OCI-LY1 (cell line): ENCODE results near the gene VEPH1.

Experiments
- H2AFZ ChIP-seq: fragments of 200-600 bp; sonication (generic), shearing (Covaris generic); 2 replicates; pipeline ENCODE4 v1.6.0; 2014; ENCODE audit warnings: antibody characterized with exemption, mild to moderate bottlenecking, low read length
- H3F3A ChIP-seq: fragments of 200-600 bp; sonication (generic), shearing (Covaris generic); 2 replicates; pipeline ENCODE4 v1.6.0; 2014; ENCODE audit warnings: mild to moderate bottlenecking, antibody characterized with exemption, low read length, moderate library complexity; ENCODE audit not compliant: insufficient read depth
- H3K27ac ChIP-seq: fragments of 200-600 bp; sonication (generic); 2 replicates; pipeline ENCODE4 v1.5.1; 2014; ENCODE audit warnings: low read length, mixed run types, mild to moderate bottlenecking, low read depth; ENCODE audit not compliant: poor library complexity, severe bottlenecking
- H3K27me3 ChIP-seq: fragments of 200-600 bp; sonication (generic); 2 replicates; pipeline ENCODE4 v1.6.0; 2014; ENCODE audit warnings: antibody characterized with exemption, mild to moderate bottlenecking, low read length, moderate library complexity; ENCODE audit not compliant: insufficient read depth
- H3K36me3 ChIP-seq: fragments of 200-600 bp; sonication (generic); 2 replicates; pipeline ENCODE4 v1.6.1; 2014; ENCODE audit warnings: mild to moderate bottlenecking, antibody characterized with exemption, low read length, moderate library complexity, mixed read lengths; ENCODE audit not compliant: insufficient read depth
- H3K4me1 ChIP-seq: fragments of 200-600 bp; sonication (generic); 2 replicates; pipeline ENCODE4 v1.5.1; 2014; ENCODE audit warnings: mild to moderate bottlenecking, low read length, moderate library complexity; ENCODE audit not compliant: insufficient read depth, severe bottlenecking
- H3K4me2 ChIP-seq: fragments of 200-600 bp; sonication (generic), shearing (Covaris generic); 2 replicates; pipeline ENCODE4 v1.6.1; 2014; ENCODE audit warnings: low read length
- H3K4me3 ChIP-seq: fragments of 200-600 bp; sonication (generic); 2 replicates; pipeline ENCODE4 v1.5.1; 2014; ENCODE audit warnings: low read length, low read depth, mild to moderate bottlenecking, mixed read lengths; ENCODE audit not compliant: poor library complexity, severe bottlenecking
- H3K79me2 ChIP-seq: fragments of 200-600 bp; shearing (Covaris generic); 2 replicates; pipeline ENCODE4 v1.6.1; 2016; ENCODE audit warnings: mixed run types, low read length, mixed read lengths; ENCODE audit not compliant: insufficient read depth
- H3K9ac ChIP-seq: fragments of 200-600 bp; sonication (generic), shearing (Covaris generic); 2 replicates; pipeline ENCODE4 v1.6.1; 2014; ENCODE audit warnings: mild to moderate bottlenecking, low read length, mixed read lengths
- H3K9me2 ChIP-seq: fragments of 200-600 bp; sonication (generic), shearing (Covaris generic); 2 replicates; pipeline ENCODE4 v1.6.1; 2014; ENCODE audit warnings: low read depth, mild to moderate bottlenecking, low read length, mixed read lengths
- H3K9me3 ChIP-seq: fragments of 200-600 bp; shearing (Covaris generic); 2 replicates; pipeline ENCODE4 v1.6.1; 2014; ENCODE audit warnings: low read length, mixed read lengths
- H4K20me1 ChIP-seq: fragments of 200-600 bp; sonication (generic), shearing (Covaris generic); 2 replicates; pipeline ENCODE4 v1.6.0; 2016; ENCODE audit warnings: mild to moderate bottlenecking, low read length; ENCODE audit not compliant: insufficient read depth
- CTCF ChIP-seq: fragments of 200-600 bp; sonication (generic), shearing (Covaris generic); IDR thresholded peaks from 2 replicates; pipeline ENCODE4 v1.5.1; 2017; ENCODE audit warnings: mild to moderate bottlenecking, antibody characterized with exemption, low read length, moderate library complexity, mixed read lengths
- EZH2 ChIP-seq: fragments of 200-600 bp; sonication (generic), shearing (Covaris generic); IDR thresholded peaks from 2 replicates; pipeline ENCODE4 v1.8.0; 2017; ENCODE audit warnings: borderline replicate concordance, mixed run types, mild to moderate bottlenecking, antibody characterized with exemption, low read length, moderate library complexity, mixed read lengths

VEPH1 gene

DNA sequence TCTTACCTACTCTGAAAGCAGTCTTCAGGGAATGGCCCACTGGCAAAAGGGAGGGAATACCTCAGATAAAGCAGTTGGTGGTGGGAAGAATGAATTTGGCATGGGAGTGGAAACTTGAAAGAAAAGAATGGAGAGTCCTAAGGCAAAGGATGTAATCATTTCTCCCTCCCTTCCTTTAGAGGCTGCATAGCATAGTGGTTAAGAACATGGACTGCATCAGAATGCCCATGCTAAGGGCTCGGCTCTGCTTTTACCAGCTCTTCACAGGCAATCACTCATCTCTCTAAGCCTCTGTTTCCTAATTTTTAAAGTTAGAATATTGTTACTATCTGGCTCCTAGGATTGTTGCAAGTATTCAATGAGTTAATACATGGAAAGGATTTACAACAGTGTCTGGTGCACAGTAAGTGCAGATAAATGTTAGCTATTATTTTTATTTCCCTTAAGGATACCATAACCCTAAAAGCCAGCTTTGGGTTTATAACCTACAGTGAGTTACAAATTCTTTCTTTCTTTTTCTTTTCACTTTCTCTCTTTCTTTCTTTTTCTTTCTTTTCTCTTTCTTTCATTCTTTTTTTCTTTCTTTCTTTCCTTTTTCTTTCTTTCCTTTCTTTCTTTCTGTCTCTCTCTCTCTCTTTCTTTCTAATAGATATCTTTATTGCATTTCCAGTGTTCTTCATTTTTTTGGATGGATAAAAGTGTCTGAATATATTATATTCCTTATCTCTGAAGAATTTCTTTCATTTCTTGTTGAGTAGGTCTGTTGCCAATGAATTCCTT, 23.6 kb downstream of the VEPH1 start:
- Histone ChIP-seq H3K36me3 (no peaks in the 10 kb centered on the region), H3K4me1 (no peaks in the 10 kb centered on the region), H3K9ac (no peak overlapping the region), H3K9me3 (no peaks in the 10 kb centered on the region), H3K79me2 (no peaks in the 10 kb centered on the region), H3K27me3 (no peaks in the 10 kb centered on the region), H3K9me2 (no peaks in the 10 kb centered on the region), H3K4me3 (no peak overlapping the region), H3K4me2 (no peak overlapping the region), H3F3A (no peaks in the 10 kb centered on the region), H3K27ac (no peak overlapping the region), H4K20me1 (0 out of 2 replicates have a peak, but pooled peaks cover 2% of the 10 kb centered on the region), H2AFZ (no peak overlapping the region)
- TF ChIP-seq EZH2 (no peak), CTCF (no peak)

DNA sequence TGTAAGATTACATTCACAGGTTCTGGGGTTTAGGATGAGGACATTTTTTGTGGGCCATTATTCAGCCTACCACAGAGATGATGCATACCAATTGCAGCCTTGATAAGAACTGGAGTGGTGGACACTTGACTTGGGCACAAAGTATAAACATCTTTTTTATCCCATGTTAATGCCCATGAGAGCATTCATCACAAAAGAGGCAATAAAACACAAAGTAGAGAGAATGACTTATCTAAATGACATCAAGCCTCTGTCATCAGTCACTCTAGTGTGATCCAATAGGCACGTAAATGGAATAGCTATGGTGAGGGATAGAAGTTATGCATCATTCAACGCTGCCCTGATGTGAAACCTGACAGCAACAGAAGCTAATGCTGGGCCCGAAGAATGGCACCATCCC, 25.8 kb downstream of the VEPH1 start:
- Histone ChIP-seq H2AFZ (no peak overlapping the region), H3K79me2 (no peaks in the 10 kb centered on the region), H3K9me2 (peaks cover 4% of the 10 kb centered on the region; the same call in 1 of the 2 replicates), H3K9ac (no peak overlapping the region), H3F3A (no peaks in the 10 kb centered on the region), H3K4me2 (no peak overlapping the region), H4K20me1 (no peaks in the 10 kb centered on the region), H3K27ac (no peak overlapping the region), H3K4me3 (no peak overlapping the region), H3K4me1 (no peaks in the 10 kb centered on the region), H3K36me3 (no peaks in the 10 kb centered on the region), H3K27me3 (no peaks in the 10 kb centered on the region), H3K9me3 (no peaks in the 10 kb centered on the region)
- TF ChIP-seq CTCF (no peak), EZH2 (no peak)

DNA sequence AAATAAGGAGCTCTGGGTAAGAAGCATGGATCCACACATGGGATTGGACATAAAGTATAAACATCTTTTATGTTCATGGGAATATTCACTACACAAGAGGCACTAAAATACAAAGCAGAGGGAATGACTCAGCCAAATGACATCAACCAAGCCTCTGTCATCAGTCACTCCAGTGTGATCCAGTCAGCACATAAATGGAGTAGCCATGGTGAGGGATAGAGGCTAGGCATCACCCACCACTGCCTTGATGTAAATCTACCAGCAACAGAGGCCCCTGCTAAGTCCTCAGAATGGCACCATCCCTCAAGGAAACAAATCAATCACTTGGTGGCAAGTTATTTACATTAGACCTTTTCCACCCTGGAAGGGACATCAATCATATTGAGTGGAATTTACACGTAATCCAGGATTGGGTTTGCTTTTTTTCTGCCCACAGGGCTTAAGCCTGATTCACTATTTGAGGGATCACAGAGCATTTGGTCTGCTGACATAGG, 27.2 kb downstream of the VEPH1 start:
- Histone ChIP-seq H2AFZ (no peak overlapping the region), H3K9me2 (peaks cover 4% of the 10 kb centered on the region; the same call in 1 of the 2 replicates), H3K27me3 (no peaks in the 10 kb centered on the region), H3K4me2 (no peak overlapping the region), H3K79me2 (no peaks in the 10 kb centered on the region), H3F3A (no peaks in the 10 kb centered on the region), H3K36me3 (no peaks in the 10 kb centered on the region), H3K4me1 (no peaks in the 10 kb centered on the region), H3K9me3 (no peaks in the 10 kb centered on the region), H3K4me3 (no peak overlapping the region), H3K9ac (no peak overlapping the region), H4K20me1 (no peaks in the 10 kb centered on the region), H3K27ac (no peak overlapping the region)
- no peak for TF ChIP-seq EZH2
- no peak for TF ChIP-seq CTCF
